NCI-H748 treated with DMSO at 0.1 percent for 48 hours (cell line): ENCODE data around the gene UBAC2.

Experiments
- DNase-seq: peaks from one replicate; lab custom pipeline; 2025; lab: John Stamatoyannopoulos, UW

UBAC2 gene

DNA sequence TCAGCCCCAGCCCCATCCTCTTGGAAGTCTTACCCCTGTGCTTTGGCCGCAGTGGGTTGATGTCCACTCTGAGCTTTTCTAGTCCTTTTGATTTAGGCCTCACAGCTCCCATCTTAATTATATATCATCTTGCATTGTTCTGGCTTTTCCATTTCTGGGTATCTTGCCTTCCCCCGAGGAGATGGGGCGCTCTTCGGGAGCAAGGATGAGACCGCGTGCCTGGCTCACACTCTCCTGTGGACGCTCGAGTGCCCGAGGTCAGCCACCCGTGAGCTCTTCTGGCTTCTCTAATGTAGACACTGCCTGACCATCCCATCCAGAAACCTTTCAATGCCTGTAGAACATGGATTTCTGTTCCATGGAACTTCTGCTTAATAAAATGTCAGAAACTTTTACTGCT is 160.0 kb downstream of the UBAC2 start:
- DNase-seq, result no peak

DNA sequence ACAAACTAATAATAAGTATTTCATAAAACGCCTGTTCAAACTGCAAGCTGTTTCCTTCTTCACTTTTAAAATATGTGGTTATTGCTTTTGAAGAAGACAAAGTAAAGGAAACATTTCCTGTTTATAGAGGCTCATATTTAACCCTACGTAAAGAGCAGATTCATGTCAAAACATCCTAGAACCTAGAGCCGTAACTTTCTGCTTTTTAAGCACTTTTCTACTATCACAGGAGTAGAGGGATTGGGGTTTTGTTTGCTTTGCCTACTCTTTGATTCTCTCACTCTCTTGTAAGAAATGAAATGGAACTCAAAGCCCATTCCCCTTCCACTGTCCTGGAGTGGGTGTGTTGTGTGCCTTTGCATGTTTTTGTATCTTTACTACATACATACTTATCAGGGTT is 160.5 kb downstream of the UBAC2 start:
- no peak for DNase-seq

DNA sequence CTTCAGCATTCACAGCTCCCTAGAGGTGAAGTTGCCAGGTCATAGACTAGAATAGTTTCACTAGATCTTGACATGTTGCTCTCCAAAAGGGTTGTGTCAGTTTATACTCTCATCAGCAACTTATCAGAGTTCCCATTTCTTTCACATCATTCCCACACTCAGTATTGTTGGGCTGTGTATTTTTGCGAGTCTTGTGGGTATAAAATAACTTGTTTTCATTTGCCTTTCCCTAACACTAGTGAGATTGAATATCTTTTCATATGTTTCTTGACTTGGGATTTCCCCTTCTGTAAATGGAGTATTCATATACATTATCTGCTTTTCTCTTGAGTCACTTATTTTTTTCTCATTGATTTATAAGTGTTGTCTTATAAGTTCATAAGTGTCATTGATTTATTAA is 161.7 kb downstream of the UBAC2 start:
- no peak for DNase-seq

DNA sequence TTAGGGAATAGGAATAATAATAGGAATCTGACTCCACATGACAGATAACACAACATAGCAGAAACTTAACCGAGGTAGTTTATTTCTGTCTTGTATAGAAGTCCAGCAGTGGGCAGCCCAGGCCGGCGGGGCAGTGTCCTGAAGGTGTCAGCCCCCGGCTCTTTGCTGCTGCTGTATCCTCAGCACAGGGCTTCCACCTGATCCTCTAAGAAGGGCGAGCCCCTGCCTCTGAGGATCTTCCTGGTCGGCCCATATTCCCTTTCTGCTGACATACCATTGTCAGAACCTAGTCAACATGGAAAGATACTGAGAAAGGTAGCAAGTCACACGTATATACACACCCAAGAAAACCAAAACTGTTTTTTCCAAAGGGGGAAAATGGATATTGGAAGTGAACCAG is 162.7 kb downstream of the UBAC2 start:
- DNase-seq, result no peak

DNA sequence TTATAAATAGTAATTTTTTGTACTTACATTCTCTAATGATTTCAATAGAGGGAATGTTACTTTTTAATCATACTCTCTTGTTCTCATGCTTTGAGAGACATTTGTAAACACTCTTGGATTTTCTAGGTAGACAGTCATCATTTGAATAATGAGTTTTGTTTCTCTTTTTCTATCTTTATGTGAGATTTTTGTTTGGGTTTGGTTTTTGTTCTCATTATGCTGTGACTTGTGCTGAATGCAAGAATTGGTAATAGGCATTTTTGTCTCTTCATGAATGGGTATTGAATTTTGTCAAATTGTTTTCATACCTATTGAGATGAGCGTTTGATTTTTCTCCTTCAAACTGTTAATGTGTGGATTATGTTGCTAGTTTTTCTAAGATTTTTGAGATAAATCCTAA is 163.3 kb downstream of the UBAC2 start:
- no peak for DNase-seq

DNA sequence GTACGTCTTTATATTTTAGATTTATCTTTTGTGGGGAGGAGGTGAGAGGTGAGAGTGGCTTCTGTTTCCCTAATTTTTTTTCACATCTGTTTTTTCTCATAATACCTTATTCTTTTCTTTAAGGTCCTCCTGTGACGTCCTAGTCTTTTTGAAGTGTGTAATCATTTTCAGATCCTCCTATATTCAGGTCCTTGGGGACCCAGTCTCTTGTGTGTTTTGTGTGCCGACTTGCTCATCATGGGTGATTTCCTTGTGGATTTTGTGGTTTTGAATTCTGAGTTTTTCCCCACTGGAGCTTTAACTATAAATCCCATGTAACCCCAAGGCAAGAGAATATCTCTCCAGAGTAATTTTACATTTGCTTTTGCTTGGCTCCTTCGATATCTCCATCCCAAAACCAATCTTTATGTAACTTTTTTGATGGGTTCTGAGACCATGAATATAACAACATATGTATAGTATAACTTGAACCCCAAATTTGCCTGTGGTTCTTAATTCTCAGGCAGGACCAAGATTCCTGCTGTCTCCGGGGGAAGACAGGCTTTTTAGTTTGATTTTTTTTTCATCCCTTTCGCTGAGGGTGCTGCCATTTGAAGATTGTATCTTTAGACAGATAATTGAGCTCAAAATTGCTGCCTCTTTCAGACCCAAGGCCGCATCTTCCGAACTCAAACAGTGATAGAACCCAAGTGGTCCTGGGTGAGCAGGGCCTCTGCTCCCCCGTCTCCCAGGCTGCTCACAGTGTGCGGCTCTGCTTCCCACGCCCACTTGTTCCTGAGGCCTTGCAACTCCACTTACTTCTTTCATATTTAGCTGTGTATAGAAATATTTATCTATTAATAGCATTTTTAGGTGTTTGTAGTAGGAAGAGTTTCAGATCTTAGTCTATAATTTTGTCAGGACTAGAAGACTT is 165.7 kb downstream of the UBAC2 start:
- no peak for DNase-seq

DNA sequence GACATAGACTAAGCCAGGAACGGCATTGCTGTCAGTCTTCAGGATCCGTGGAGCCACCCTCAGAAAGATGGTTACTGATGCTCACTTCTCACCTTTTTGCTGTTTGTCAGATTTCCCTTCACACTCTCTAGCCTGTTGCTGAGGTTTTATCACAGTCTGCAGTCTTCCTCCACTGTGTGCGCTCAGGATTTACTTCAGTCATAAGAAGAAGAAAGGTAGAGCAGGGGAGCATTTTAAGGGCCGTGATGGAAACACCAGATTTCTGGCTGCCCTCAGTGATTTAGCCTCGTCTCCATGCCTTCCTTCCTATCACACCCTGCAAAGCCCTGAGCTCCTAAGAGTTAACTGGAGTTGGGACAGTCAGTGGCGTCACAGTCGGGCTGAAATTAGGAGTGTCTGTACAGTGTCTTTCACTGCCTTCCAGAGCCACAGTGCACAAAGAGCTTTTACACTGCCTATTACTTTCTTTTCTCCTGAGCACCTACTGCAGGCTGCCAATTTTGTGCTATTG is 166.5 kb downstream of the UBAC2 start:
- DNase-seq, result no peak

DNA sequence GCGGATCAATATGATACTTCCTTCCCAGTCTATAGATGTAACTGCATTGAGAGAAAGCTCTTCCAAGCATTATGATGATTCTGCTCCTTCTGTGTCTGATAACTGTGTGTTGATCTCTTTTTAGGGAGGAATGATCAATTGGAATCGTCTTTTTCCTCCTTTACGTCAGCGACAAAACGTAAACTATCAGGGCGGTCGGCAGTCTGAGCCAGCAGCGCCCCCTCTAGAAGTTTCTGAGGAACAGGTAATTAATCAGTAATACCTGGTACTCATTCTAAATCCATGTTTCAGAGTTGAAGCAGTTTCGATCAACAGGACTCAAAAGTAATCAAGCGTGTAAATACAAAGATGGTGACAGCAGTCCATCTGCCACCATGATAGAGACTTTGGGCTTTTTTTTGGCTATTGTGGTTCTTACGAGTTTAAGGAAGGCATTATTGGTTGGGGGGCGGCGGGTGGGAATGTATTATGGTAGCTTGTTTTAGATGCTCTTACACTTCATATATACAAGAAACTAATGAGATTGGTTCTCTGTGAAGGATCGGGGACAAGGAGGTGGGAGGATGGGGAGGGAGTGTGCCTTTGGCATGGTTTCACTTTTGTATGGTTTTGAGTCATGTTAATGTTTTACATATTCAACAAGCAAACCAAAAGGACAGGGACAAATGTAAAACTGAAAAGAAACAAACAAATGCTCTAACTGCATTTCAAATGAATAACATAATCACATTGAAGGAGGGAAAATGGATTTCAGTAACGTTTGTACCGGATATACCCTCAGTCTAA is 167.2 kb downstream of the UBAC2 start:
- no peak for DNase-seq

DNA sequence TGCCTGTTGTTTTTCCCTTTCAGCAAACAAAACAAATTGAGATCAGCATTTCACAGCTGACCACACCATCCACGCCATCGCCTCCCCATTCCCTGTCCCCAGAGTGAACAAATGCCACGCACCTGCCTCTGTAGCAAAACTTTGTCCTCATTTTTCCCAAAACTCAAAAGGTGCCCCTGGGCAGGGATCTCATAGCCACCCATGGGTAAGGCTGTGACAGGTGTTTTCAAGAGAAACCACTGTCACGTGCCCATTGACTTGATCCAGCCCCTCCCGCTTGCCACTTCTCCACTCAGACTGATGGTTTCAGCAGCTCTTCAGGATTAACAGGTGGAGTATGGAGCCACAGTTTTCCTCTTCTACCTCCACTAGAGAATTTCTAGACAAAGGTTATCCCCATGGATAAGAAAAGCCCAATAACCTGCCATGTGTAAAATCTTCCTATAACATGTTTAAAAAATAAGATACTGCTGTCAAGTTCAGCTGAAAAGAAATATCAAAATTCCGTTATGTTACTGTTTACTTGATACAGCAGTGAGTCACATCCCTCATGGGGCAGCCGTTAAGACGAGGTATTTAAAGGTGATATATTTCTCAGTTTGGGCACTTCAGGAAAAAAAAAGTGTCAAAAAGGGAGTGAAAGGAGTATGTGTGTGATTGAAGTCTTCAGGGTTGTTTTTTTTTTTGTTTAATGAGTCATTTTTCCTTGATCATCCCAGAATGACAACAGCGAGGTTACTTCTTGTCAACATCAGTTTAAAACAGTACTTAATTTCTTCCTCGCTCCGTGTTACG is 170.0 kb downstream of the UBAC2 start:
- DNase-seq, result no peak

DNA sequence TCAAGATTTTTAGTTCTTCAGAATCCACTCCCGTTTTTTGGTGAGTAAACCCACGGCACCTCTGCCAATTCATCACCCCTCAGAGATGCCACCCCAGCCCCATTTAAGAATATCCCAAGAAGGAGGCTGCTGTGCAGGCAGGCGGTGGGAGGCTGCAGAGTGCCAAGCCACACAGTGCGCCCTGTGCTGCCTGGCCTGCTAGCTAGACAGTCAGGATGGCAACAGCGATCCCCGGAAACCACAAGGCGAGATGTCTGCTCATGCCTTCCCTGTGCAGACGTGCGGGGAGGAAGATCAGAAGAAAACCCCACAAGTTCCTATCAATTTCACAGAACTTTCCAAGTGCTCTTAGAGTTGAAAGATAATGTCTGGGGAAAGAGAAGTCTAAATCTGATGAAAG is 171.3 kb downstream of the UBAC2 start:
- DNase-seq, result no peak

DNA sequence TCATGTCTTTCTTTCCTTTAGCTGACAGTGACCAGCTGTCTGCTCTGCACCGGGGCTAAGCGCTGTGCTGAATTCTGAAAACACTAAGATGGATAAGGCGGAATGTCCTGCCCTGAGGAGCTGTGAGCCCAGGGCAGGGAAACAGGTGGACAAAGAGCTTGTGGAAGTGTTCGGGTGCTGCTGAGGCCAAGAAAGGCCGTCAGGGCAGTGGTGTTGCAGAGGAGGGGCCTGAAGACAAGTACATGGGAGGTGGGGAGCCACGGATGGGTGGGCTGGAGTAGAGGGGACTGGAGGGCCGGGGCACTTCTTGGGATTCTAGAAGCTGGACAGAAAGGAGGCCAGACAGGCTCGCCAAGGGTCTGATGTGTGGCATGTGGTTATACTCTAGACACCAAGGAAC is 172.8 kb downstream of the UBAC2 start:
- DNase-seq, result no peak

DNA sequence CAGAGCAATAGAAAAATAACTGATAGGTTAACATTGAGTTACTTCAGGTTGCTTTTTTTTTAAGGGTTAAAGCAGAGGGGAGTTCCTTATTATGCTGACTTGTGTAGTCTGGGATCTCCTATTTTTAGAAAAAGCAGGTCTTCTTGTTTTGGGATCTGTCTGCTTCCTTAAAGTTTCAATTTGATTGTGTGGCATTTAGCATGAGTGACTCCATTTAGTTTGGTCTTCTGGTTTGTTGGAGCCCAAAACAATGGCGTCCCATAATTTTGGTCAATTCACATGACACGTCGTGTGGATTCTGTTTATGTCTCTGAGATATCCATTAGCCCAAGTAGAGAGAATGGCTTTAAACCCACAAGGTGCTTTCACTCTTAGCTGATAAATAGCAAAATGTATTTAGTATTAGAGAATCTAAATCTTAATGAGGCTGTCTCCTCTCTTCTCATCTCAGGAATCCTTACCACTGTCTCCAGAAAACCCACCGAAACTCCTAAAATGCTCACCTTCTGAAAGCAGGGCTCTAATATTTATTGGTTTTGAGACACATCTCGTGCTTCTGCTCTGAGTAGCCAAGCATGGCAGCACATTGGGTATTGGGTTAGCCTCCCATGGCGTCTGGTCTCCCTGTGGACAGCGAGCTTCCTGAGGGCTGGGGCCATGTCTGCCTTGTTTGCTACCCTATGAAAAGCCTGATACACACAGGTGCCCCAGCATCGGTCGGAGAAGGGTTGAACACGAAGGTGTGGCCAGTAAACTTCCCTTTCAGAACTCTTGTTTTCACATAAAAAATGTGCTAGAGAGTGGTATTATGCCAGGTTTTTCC is 173.7 kb downstream of the UBAC2 start:
- no peak for DNase-seq

DNA sequence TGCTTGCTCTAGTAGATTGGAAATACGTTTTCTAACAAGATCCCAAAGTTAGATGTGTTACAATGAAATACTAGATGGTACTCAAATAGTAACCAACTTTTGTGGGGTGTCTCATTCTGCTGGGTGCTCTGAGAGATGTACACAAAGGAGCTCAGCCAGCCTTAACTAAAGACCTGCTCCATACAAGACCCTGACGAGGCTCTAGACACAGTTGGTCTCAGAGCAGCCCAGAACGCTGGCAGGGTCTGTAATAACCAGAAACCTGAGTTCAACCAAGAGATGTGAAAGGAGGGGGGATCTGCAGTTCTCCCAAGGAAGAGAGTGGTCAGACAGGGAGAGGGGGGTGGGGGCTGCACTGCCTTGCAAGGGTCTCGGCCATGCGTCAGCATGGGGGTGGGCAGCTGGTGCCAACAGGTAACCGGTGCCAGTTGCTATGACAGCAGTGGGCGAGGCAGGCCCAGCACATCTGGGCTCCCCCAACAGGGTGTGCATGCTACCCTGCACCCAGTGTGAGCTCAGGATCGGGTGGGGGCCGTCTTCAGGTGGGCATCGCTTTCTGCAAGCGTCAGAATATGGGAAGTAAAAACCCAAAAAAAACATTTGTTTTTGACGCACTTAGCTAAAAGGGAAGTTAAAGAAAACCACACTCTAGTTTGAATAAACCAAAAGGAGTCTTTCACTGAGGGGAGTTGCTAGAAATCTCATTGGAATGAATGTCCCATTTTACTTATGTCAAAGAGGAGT is 174.5 kb downstream of the UBAC2 start:
- DNase-seq, result no peak

DNA sequence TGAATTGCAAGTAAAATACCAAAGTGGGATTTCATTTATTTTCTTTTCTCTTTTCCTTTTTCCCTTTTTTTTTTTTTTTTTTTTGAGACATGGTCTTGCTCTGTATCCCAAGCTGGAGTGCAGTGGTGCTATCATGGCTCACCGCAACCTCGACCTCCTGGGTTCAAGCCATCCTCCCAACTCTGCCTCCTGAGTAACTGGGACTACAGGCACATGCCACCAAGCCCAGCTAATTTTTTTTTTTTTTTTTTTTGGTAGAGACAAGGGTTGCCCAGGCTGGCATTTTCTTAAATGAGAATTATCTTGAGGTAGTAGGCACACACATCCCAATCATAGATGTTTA is 175.1 kb downstream of the UBAC2 start:
- DNase-seq, result no peak

DNA sequence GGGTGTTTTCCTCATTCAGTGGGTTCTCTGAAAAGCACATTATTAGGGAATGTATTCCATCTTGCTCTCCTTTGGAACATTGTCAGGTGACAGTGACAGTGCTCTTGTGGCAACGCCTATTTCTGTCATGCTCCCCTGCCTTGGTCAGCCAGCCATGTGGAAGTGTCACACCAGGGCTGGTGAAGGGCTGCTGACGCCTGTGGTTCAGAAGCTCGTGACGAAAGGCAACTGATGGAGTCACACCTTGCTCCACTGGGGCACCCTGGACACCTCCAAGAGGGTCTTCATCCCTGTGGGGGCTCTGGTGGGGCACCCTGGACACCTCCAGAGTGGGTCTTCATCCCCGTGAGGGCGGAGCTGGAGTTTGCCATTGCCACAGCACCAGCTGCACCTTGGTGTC is 175.5 kb downstream of the UBAC2 start:
- no peak for DNase-seq

DNA sequence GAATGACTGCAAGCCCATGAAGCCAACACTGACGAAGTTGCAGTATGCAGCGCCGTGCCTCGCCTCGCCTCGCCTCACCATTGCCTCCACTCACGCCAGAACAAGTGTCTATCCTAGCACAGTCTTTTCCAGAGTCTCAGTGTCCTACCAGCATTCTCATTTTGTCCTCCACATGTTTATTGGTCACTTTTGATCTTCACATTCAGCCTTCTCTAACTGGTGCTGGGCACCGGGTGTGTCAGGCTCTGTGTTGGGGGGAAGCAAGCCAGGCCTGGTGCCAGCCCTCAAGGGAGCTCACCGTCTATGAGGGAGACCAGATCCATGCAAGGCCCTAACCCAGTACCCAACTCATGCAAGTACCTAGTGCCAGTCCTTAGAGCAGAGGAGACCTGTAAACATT is 176.3 kb downstream of the UBAC2 start:
- DNase-seq, result no peak

DNA sequence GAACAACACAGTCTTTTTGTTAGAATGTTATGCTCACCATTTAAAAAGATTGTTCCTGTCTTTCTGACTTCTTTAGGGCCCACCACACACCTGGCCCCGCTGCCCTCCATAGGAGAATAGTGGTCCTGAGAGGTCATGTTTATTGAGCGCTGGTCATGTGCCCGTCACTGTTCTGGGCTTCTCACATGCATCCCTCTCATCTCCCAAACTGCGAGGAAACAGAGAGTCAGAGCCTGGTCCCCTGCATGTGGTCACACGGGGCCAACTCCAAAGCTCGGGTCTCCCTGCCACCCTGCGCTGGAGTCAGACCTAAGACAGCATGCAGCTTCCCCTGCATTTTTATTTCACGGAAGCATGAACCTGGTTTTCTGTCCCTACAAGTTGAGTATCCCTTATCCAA is 177.0 kb downstream of the UBAC2 start:
- DNase-seq, result no peak

DNA sequence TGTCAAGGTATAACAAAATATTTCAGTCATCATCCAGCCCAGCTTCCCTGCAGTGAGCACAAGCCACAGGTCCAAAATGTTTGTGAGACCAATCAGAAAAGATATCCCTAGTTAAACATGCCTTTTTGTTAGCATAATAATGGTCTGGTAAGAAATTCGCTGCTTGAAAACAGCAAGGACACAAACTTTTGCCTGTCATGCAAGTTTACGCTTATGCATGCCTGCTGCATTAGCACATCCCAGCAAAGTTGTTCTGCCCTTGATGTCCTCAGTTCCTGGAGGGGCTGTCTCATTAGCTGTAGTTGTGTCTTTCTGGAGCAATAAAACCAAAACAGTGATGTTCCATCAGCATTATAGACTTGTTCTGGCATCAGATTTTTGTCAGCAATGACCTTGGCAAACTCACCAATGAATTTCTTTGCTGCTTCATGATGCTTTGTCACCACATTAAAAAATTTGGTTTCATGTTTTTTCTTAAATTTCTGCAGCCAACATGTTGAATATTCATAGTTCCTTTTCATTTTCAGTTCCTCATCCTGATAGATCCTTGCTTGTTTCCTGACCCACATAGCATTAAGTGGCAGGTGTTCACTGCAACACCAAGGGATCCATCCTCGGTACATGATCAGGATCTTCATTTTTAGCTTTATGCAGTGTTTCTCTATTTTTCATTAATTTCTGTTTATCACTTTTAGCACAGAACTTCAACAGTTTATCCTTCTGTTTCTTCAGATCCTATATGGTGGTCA is 178.5 kb downstream of the UBAC2 start:
- no peak for DNase-seq

DNA sequence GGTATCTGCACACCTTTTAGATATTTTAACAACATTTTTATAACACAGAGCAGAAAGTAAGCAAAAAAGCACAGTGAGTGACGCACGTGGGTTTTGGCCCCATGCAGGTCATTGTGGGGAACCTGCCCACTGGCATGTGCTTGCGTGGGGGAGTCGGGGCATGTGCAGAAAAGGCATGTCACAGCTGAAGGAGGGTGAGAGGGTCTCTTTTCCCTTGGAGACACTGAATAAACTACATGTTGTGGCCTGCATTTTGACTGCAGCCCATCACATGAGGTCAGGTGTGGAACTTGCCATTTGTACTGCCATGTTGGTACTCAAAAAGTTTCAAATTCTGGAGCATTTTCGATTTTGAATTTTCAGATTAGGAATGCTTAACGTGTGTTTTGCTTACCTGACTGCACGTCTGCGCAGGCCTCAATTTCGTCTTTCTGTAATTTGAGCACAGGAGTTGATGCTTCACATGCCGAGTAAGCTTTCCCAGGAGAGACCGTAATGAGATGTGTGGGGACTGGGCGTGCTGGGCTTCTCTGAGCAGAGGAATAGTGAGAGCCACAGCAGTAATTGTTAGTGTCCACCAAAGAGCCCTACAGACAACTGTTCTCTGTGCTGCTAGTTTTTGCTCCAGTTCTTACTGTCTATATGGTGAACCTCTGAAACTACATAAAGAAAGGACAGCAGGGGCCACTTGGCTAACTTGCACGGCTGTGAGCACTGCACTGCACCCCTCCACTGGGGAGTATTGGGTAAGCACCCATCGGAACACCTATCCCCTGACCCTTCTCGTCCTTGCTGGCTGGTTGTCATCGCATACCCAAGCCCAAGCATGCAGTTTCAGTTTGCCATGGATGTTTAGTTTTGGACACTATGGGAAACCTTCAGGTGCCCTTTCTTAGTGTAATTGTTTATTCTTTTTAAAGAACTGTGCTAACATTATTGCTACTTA is 179.5 kb downstream of the UBAC2 start:
- no peak for DNase-seq
